H7 (cell line): ENCODE data around the gene SLC27A5. TPM values are rescaled to one million over a fixed set of nuclear protein-coding genes. Genes with fewer than 3 reads are reported as not detected.
"Not testable (repeated sequence)": the region's sequence is repeated elsewhere in the genome, so short reads cannot be mapped to it uniquely, and the experiment has no call there.

Experiments used
- DNase-seq: peaks from one replicate; pipeline ENCODE4 v3.0.0; 2012
- H3K27me3 ChIP-seq: 2 replicates; pipeline ENCODE4 v1.6.0; 2011; ENCODE audit warnings: mild to moderate bottlenecking, low read length; ENCODE audit not compliant: control insufficient read depth, insufficient read depth
- H3K36me3 ChIP-seq: replicated peaks from 2 replicates; pipeline ENCODE4 v1.5.1; 2011; ENCODE audit warnings: low read length; ENCODE audit not compliant: control insufficient read depth, insufficient read depth
- H3K4me3 ChIP-seq: 2 replicates; pipeline ENCODE4 v1.5.1; 2011; ENCODE audit warnings: low read depth, mild to moderate bottlenecking, control low read depth, low read length, moderate library complexity; ENCODE audit not compliant: insufficient read depth
- total RNA-seq: library from RNA; depleted of rRNA; stranded (reverse); fragments of >200 nt; shearing (Covaris generic); gene quantifications from 2 replicates; pipeline ENCODE4 v1.2.3, GENCODE V29; 2014

Gene SLC27A5
- total RNA-seq, 1 experiment from 2014 or later: 19.4 TPM

DNA sequence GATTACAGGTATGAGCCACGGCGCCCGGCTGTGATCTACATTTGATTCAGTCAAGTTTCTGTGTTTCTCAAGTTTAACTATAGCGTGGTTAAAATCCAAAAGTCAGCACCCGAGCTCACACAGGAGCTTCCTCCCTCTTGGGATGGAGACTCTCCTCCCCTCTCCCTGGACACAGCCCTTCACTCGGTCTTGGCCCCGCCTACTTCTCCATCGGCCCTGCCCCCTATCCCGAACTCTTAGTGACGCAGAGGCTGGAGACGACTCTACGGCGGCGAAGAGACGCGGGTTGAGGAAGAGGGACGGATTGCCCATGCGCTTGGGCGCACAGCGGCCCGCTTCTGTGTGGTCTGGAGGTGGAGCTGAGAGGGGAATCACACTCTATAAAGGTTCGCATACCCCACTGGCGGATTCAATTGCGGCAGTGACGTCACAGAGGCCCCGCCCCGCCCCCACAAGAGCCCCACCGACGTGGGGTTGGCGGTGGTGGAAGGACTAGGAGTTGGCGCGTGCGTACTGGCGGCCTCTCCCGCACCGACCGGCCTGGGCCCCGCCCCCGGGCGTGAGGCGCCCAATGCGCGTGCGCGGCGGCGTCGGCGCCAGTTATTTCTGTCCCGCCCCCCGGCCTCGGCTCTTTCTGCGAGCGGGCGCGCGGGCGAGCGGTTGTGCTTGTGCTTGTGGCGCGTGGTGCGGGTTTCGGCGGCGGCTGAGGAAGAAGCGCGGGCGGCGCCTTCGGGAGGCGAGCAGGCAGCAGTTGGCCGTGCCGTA is 32.2 kb upstream of the SLC27A5 start, which contains the start of gene TRIM28:
Gene TRIM28 (plus strand): TSS at position 239 of the 765 bp plus-strand sequence. CDS start 694 bp downstream, outside the sequence.
- H3K4me3 ChIP-seq: peak within 1 kb of the TSS; percentile 97
- H3K36me3 ChIP-seq: peaks cover 37% of the 10 kb centered on the region
- peak; percentile 100 for DNase-seq
- peaks cover 10% of the 10 kb centered on the region for H3K27me3 ChIP-seq

DNA sequence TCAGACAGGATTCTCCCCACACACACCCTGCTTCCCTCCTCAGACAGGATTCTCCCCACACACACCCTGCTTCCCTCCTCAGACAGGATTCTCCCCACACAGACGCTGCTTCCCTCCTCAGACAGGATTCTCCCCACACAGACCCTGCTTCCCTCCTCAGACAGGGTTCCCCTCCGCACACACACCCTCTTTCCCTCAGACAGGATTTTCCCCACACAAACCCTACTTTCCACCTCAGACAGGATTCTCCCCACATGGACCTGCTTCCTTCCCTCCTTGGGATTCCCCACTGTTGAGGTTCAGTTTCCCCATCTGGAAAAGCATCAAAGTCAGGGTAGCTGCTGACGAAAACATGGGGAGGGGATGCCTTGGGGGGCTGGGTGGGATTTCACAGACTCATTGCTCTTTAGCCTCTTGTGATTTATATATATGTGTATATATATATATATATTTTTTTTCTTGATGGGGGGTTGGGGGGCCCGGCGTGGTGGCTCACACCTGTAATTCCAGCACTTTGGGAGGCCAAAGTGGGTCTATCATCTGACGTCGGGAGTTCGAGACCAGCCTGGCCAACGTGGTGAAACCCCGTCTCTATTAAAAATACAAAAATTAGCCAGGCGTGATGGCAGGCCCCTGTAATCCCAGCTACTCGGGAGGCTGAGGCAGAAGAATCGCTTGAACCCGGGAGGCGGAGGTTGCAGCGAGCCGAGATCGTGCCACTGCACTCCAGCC is 31.0 kb upstream of the SLC27A5 start:
- peaks cover 25% of the 10 kb centered on the region for H3K36me3 ChIP-seq
- DNase-seq, H3K4me3 ChIP-seq, H3K27me3 ChIP-seq: not testable (repeated sequence)

DNA sequence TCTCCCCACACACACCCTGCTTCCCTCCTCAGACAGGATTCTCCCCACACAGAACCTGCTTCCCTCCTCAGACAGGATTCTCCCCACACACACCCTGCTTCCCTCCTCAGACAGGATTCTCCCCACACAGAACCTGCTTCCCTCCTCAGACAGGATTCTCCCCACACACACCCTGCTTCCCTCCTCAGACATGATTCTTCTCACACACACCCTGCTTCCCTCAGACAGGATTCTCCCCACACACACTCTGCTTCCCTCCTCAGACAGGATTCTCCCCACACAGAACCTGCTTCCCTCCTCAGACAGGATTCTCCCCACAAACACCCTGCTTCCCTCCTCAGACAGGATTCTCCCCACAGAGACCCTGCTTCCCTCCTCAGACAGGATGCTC is 27.4 kb upstream of the SLC27A5 start:
- not testable (repeated sequence) for H3K36me3 ChIP-seq, DNase-seq, H3K4me3 ChIP-seq, H3K27me3 ChIP-seq

DNA sequence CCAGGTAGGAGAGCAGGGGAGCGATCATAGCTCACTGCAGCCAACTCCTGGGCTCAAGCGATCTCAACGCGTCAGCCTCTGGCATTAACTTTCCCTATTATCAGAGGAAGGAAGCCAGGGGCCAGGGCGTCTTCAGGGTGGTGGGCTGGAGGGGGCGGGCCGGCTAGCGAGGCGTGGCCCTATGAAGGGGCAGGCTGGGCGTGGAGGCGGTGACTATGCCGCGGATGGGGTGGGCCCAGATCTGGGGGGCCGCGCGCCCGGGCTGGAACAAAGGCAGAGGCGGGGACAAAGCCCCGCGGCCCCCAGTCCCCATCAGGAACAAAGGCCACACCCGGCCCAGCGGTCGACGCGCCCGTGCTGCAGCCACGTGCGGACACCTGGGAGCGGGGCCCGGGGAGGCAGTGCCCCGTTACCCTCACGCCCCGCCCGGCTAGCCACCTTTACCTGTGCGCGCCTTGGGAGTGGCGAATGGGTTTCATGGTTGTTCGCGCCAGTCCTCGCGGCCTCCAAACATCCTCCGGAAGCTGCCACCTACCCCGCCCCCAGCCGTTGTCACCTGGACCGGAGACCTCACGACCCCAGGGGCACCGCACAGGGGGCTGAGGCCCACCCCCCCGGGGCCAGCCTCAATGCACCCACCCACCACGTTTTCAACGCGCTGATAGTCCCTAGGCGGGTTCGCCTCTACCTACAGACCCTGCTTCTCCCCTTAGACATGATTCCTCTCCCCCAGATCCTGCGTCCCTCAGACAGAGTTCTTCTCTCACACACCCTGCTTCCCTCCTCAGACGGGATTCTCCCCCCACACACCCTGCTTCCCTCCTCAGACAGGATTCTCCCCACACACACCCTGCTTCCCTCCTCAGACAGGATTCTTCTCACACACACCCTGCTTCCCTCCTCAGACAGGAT is 26.7 kb upstream of the SLC27A5 start:
- Histone ChIP-seq H3K27me3 (peaks cover 10% of the 10 kb centered on the region), H3K4me3 (peak overlapping the region; percentile 46), H3K36me3 (no peaks in the 10 kb centered on the region)
- peak; percentile 98 for DNase-seq

DNA sequence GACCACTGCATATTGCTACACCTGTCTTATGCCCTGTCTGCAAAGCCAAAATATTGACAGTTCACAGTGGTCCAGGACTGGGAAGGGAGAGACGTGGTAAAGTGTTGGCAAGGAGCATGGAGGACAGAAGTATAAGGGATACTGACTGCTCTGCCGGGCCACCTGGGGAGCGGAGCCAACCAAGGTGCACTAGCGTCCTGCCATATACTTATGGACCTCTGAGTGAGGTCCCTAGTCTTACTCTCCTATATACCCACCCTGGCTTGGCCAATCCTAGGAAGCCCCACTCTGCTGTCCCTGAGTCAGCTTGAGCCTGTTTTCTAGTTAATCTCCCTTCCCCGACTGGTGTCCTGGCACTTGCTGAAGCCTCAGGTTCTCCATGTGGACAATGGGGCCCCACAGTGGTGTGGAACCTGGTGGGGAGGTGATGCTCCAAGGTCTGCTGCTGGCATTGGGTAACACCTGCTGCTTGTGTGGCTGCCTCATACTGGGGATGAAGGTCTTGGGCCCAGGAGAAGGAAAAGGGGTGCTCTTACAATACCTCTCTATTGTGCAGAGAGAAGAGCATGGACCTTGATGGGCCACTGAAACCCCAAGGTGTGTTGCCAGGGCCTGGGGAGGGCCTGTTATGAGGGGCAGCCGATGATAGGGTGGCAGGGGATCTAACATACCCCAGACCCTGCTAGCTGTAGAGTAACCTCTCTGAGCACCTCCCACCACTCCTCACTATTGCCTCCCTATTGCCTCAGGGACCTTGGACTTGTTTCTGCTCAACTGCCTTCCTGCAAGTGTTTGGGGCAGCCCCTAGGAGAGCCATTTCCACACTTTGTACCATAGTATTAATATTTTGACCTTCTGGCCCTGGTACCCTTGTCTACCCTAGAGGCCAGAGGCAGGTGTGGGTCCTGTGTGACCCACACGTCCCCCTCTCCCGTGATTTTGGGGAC is 25.3 kb upstream of the SLC27A5 start:
- Histone ChIP-seq H3K36me3 (no peaks in the 10 kb centered on the region), H3K4me3 (no peak overlapping the region), H3K27me3 (peaks cover 6% of the 10 kb centered on the region)
- no peak for DNase-seq

DNA sequence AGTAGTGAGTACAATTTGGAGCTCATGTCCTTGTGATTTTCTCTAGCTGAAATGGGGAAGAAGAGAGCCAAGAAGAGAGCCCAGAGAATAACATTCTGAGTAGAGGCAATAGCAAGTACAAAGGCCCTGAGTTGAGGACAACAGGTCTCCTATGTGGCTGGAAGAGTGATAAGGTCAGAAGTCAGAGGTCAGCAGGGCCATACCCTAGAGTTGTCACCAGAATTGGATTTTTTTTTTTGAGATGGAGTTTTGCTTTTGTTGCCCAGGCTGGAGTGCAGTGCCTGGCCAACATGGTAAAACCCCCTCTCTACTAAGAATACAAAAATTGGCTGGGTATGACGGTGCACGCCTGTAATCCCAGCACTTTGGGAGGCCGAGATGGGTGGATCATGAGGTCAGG is 24.1 kb upstream of the SLC27A5 start:
- Histone ChIP-seq H3K4me3 (no peak overlapping the region), H3K27me3 (peaks cover 6% of the 10 kb centered on the region), H3K36me3 (no peaks in the 10 kb centered on the region)
- DNase-seq: no peak

DNA sequence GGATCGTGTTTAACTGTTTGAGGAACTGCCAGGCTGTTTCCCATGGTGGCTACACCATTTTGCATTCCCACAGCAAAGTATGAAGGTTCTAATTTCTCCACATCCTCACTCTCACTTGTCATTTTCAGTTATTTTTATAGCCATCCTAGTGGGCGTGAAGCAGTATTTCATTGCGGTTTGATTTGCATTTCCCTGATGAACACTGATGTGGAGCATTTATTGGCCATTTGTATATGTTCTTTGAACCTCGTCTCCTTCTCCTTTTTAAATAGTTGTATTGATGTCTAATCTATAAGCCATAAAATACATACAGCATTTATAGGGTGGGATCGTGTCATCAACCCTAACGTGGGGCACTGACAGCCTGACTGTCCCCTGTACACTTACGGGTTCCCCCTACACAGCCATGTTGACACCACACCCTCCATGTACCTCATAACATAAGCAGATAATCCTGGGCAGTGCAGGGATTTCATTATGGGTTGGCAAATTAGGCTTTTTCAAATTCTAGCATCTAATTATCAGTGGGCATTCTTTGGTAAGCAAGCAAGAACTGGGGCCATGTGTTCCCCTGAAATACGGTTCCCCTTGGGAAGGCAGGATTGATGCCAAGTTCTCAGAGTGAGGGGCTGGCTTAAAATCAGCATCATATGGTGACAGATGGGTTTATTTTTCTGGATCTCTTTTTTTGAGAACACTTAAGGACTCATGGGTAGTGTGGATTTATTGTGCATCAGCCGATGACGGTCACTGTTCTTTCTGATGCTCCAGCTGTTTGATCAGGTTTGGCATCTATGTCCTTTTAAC is 19.4 kb upstream of the SLC27A5 start:
- no peaks in the 10 kb centered on the region for H3K36me3 ChIP-seq
- no peaks in the 10 kb centered on the region for H3K27me3 ChIP-seq
- DNase-seq: no peak
- no peak overlapping the region for H3K4me3 ChIP-seq

DNA sequence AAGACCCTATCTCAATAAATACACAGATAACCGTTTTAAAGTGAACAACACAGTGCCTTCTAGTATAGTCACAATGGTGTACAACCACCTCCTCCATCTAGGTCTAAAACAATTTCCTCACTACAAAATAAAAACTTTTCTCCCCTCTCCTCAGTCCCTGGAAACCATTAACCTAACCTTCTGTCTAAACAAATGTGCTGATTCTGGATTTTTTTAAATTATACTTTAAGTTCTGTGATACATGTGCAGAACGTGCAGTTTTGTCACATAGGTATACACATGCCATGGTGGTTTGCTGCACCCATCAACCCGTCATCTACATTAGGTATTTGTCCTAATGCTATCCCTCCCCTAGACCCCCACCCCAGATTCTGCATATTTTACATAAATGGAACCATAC is 17.6 kb upstream of the SLC27A5 start:
- no peak overlapping the region for H3K4me3 ChIP-seq
- no peaks in the 10 kb centered on the region for H3K36me3 ChIP-seq
- H3K27me3 ChIP-seq: no peaks in the 10 kb centered on the region
- no peak for DNase-seq

DNA sequence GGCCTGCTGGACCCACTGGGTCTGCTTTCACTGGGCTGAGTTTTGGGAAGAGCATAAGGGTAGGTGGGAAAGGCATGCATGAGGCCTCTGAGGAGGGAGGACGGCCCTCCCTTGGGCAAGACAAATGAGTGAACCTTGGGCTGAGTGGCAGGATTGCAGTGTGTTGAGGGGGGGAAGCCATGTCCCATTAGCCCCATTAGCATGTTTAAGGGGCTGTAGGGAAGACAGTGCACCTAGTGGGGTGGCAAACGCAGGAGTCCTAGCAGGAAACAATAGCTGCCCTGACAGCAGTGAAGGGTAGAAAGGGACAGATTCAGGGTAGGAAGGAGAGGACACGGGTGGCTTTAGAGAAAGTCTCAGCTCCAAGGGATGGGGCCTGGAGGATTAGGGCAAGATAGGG is 10.9 kb upstream of the SLC27A5 start:
- no peaks in the 10 kb centered on the region for H3K36me3 ChIP-seq
- no peak overlapping the region for H3K4me3 ChIP-seq
- no peaks in the 10 kb centered on the region for H3K27me3 ChIP-seq
- peak; percentile 46 for DNase-seq

DNA sequence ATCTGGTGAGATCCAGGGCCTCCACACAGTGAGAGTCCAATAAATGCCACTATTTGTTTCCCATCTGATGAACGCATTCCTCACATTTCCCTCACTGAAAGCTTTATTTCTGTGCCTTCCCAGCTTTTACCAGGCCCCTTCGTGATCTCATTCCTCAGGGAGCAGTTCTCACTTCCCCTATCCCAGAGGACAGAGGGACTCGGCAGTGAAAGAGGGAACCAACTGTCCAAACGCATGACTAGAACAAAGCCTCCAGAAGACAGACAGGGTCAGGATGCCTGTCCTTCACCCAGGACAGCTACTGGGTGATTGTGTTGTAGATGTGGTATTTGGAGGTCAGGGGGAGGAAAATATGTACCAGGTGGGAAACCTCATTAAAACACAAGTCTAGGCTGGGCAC is 9.9 kb upstream of the SLC27A5 start:
- DNase-seq: no peak
- no peaks in the 10 kb centered on the region for H3K27me3 ChIP-seq
- no peak overlapping the region for H3K4me3 ChIP-seq
- H3K36me3 ChIP-seq: no peaks in the 10 kb centered on the region; the same call in 1 of the 2 replicates

DNA sequence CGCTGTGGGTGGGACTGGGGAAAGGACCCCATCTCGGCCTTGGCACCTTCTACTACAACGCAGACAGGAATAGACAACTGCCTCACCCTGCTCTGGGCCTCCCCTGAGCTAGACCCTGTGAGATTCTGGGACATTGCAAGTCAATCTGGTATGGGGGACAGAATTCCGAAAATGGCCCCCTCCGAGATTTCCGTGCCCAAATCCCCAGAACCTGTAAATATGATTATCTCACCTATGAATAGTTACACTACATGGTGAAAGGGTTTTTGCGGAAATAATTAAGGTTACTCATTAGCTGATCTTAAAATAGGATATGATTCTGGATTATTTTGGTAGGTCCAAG is 8.4 kb upstream of the SLC27A5 start:
- no peak for DNase-seq
- Histone ChIP-seq H3K4me3 (peak overlapping the region; percentile 83), H3K27me3 (no peaks in the 10 kb centered on the region), H3K36me3 (no peaks in the 10 kb centered on the region; the same call in 1 of the 2 replicates)

DNA sequence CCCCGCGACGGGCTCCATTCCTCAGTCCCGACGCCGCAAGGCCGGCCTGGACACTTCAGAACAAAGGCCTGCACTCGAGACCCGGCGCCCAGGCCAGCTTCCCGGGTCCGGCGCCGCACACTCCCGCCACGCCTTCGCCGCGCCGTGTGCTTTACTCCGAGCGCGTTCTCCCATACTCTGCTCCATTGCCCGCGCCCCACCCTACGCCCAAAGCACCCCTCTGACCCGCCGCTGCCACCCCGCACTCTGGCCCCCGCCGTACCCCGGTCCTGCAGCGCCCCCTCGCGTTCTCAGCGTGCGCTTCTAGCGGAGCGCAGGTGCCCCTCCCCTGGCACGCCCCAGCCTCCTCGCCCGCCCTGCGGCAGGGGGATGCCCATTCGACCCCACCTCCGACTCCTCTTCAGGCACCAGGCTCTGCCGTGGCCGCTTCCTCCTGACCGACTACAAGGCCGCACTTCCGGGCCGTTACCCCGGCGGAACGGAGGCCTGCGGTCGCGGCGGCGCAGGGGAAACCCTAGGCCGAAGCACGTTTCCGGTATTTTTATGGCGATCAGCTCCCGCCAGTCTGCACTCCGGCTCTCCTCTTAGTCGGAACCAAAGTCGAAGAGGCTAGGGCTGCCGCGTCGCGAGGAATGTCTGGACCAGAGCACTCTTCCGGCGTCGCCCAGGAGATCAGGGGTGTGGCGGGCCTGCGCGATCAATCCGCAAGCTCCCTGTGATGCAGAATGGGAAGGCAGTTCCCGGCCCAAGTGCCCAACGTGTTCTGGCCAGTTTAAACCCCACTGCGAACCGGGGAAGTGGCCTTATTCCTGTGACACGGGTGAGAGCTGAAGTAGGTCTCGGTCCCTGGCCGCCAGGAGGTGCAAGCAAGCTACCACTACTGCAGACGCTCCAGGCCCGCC is 7.8 kb upstream of the SLC27A5 start, which contains the start of gene ZBTB45:
Gene ZBTB45 (minus strand): TSS at position 456 of the 902 bp plus-strand sequence. CDS start 2,137 bp downstream, outside the sequence.
- Histone ChIP-seq H3K27me3 (no peaks in the 10 kb centered on the region), H3K36me3 (no peaks in the 10 kb centered on the region; the same call in 1 of the 2 replicates), H3K4me3 (peak within 1 kb of the TSS; percentile 83)
- peak; percentile 98 for DNase-seq
